GM18867 (cell line): ENCODE measurements around the gene PPM1F.
"Not testable (repeated sequence)": the region's sequence is repeated elsewhere in the genome, so short reads cannot be mapped to it uniquely, and the experiment has no call there.

Experiments
- ATAC-seq: cut with Tn5 transposase; IDR thresholded peaks from one replicate; pipeline ENCODE4 v1.9.1; 2021; ENCODE audit warnings: mild to moderate bottlenecking, moderate library complexity; ENCODE audit not compliant: unreplicated experiment

Gene PPM1F

DNA sequence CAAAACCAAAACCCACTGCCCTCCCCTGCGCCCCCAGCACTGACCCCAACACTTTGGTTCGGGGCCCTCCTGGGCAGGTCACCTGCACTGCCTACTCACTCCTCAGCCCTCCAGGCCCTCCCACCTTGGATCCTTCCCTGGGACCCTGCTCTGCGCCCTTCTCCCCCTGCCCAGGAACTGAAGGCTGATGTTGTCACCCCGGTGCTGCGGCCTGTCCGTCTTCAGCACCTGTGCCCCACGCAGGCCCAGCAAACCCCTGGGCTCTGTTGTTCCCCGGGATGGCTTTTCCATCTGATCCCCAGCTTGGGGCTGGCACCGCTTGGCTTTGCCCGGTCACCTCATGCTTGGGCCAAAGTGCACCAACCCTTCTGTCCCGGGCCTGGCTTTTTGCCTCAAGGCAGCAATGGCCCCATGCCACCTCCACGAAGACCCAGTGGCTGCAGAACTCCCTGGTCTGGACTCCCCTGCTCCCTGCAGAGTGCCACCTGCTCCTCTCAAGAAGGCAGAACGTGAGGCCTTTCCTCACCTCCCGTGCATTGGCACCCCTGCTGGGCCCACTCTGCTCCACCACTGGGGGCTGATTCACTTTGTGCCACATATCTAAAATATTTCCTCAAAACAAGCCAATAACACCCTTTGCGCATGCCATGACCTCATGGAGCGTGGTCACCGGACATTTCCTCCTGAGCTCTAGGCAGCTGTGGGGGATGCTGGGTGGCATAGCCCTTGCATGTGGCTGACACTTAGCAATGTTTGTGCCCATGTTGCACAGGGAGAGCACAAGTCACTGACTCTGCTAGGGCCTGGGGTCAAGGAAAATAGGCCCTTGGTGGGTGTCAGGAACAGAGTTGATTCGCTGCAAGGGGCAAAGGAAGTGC lies 8.8 kb downstream of the PPM1F start:
- ATAC-seq: no peak

- ATAC-seq: no peak
These were observed 10.0 kb downstream of the PPM1F start for GRCh38 chr22:21942407-21943343.

GRCh38 chr22:21941921-21942320 lies 10.7 kb downstream of the PPM1F start:
- ATAC-seq: no peak

DNA sequence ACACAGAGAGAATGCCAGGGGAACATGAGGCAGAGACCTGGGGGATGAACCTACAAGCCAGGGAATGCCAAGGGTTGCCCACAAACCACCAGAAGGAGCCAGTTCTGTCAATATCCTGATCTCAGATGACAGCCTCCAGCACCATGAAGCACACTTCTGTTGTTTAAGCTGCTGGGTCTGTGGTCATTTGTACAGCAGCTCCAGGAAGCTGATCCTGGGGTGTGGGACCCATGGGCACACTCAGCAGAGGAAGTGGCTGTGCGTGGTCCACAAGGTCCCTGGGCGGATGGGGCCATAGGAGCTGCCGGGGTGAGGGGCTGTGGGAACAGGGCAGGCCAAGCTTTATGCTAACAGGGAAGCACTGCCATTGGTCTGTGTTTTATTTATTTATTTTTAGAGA lies 12.1 kb downstream of the PPM1F start:
- no peak for ATAC-seq

DNA sequence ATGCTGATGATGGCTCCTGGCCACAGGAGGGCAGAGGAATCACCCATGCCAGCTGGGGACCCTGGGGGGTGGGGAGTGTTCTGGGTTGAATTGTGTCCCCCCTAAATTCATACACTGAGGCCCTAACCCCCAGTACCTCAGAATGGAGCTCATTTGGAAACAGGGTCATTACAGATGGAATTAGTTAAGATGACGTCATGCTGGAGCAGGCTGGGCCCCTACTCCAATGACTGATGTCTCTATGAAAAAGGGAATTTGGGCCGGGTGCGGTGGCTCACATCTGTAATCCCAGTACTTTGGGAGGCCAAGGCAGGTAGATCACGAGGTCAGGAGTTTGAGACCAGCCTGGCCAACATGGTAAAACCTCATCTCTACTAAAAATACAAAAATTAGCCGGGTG lies 12.7 kb downstream of the PPM1F start:
- ATAC-seq: not testable (repeated sequence)

DNA sequence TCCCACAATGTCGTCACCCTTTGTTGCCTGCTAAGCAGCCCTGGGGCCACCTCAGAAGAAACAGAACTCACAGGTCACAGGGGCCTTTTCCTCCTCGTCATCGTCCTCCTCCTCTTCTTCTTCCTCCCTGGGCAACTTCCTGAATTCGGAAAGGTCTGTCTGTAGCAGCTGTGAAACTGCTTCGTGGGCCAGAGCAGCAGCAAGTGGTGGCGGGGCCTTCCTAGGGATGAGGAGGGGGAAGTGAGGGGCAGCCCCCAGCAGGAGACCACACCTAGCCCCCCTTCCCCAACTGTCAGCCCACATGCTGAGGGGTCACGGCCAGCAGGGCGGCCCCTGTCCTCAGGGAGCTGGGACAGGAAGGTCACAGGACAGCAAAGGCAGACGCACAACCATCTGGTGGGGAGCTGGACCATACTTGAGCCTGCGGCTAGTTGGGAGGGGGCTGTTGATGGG lies 13.2 kb downstream of the PPM1F start:
- ATAC-seq: no peak

DNA sequence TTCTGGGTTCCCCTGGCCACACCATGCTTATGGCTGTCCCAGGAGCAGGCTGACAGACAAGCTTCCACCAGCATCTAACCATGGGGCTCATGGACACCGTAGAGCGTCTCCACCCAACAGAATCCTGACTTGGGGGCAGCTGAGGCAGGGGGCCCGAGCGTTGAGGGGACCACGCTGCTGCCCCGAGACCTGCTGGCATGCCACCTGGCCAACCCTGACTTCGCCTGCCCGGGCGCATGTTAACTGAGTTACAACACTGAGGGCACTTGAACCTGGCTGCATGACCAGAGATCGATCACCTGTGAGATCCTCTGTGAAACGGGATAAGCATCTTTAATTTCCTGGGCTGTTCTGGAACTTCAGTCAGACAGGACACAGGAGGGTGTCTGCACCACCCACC lies 13.7 kb downstream of the PPM1F start:
- ATAC-seq: no peak

DNA sequence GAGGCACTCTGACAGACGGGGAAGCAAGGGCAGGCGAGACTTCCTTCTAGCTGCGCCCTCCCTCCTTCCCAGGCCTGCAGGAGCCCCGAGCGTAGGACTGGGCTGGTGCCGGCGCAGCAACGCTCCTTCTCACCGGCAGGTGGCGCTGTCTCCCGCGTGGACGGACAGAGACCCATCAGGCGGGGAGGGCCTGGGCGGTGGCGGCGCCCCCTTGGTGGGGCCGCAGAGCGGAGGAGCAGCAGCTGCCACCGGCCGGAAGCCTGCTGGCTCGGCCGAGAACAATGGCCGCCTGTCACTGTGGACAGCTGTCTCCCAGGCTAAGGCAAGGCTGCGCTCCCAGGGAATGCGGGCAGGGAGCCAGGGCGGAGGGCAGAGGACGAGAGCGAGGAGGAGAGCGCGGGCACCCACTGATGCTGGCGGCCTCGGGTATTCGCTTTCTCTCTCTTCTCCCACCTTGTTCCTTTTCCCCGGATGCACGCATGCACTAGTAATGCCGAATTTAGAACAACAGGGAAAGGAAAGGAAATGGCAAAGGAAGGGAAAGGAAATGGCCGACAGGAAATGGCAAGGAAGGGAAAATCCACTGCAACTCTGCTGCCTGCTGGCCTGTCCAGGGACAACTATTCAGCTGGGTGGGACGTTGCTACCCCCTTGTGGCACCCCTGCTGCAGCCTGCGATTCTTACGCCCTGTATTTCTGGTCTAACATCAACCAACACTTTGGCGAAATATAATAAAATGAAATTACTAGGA lies 14.4 kb downstream of the PPM1F start:
- peak; percentile 91 for ATAC-seq

DNA sequence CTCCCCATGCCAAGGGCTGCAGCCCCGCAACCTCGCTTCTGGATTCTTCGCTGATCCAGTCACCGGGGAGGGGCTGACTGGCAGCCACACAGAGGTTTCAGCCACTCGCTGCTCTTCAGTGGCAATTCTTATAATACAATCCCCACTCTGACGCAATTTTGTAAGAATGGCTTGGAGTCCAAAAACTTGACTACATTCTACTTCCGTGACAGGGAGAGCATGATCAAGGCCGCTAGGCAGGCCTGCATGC lies 14.9 kb downstream of the PPM1F start:
- no peak for ATAC-seq

GRCh38 chr22:21937041-21937820 lies 15.4 kb downstream of the PPM1F start:
- no peak for ATAC-seq

- ATAC-seq: no peak
These were observed 16.4 kb downstream of the PPM1F start for GRCh38 chr22:21936151-21936775.

- ATAC-seq: no peak
These were observed 18.7 kb downstream of the PPM1F start for GRCh38 chr22:21933910-21934309.

DNA sequence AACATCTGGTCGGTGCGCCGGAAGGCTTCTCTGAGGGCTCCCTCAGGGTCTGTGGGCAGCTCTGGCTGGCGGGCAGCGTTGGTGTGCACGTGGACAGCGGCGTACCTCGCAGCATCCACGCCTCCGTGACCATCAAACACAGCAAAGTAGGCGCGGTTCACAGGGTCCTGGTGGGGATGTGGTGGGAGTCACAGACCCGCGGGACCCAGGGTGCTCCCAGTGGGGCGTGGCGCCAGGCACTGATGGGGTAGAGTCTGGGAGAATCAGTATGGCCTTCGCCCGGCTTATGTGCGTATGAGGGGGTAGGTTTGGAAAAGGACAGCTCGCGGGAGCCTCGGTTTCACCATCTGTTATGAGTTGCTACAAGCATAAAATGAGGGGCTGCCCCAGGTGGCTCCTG lies 19.2 kb downstream of the PPM1F start:
- no peak for ATAC-seq

GRCh38 chr22:21932347-21932746 lies 20.3 kb downstream of the PPM1F start:
- ATAC-seq: no peak

DNA sequence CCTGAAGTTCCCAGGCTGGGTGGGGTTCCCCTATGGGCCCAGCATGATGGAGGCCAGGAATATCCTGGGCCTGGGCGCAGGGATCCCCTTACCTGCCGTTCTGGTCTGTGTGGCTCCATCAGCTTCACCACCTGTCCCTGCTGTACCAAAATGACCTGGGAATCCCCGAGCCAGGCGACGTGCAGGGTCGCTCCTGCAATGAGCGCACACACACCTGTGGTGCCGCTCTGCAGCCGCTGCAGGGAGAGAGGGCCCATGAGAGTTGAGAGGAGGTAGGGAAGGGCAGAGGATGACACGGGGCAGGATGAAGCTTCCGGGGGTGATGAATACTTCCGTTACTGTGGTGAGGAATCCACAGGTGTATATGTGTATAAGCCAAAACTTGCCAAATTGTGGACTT lies 21.6 kb downstream of the PPM1F start:
- no peak for ATAC-seq

GRCh38 chr22:21929253-21929652 lies 23.4 kb downstream of the PPM1F start:
- no peak for ATAC-seq

- no peak for ATAC-seq
These were observed 24.6 kb downstream of the PPM1F start for GRCh38 chr22:21928048-21928447.

- no peak for ATAC-seq
These were observed 25.3 kb downstream of the PPM1F start for GRCh38 chr22:21927174-21927823.

DNA sequence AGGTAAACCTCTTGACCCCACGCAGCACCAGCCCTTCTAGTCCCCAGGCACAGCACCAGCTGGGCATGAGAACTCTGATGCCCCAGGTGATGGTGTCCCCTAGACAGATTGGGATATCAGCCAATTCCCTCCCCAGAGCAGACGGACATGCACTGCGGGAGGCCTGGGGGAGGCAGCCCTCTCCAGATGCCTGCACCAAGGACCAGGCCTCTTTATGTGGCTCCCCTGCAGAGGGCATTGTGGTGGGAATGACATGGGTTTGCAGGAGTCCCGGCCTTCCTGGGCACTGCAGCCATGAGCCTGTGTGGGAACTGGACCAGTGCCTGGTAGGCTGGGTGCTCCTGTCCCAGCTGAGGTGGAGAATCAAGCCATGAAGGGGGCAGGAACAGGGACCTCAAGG lies 25.9 kb downstream of the PPM1F start:
- ATAC-seq: no peak

DNA sequence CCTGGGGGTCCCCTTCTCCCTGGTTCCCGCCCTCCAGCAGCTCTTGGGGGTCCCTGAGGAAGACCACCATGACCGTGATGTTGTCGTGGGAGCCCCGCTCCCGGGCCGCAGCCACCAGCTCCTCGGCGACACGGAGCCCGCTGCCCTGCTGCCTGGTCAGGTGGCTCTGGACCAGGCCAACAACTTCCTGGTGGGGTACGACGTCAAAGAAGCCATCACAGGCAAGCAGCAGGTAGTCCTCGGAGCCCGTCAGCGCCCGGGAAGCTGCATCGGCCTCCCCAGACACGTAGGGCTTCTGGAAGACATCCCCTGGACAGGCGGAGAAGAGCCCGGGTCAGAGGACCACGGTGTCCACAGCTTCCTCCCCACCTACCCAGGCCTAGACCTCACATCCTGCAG lies 29.5 kb downstream of the PPM1F start:
- no peak for ATAC-seq
